BLaER1 treated with 17β-estradiol and CSF1 and Interleukin-3, amounts not matched to agents 10 nM and 100 nM (cell line): ENCODE measurements around the gene TGIF2.

ENCODE experiments used
- H3K27ac ChIP-seq, 11 experiments: shearing (Covaris generic); formaldehyde crosslinking; 2 replicates each; pipeline ENCODE4 v1.8.1; 2022
- H3K27me3 ChIP-seq, 11 experiments: shearing (Covaris generic); formaldehyde crosslinking; 2 replicates each; pipeline ENCODE4 v1.8.1; 2022
- H3K36me3 ChIP-seq, 11 experiments: shearing (Covaris generic); formaldehyde crosslinking; 2 replicates each; pipeline ENCODE4 v1.8.1; 2022
- H3K4me1 ChIP-seq, 10 experiments: shearing (Covaris generic); formaldehyde crosslinking; 2 replicates each; pipeline ENCODE4 v1.8.1; 2022
- H3K4me2 ChIP-seq, 11 experiments: shearing (Covaris generic); formaldehyde crosslinking; 2 replicates each; pipeline ENCODE4 v1.8.1; 2022
- H3K4me3 ChIP-seq, 10 experiments: shearing (Covaris generic); formaldehyde crosslinking; 2 replicates each; pipeline ENCODE4 v1.8.1; 2022
- H3K9ac ChIP-seq, 11 experiments: shearing (Covaris generic); formaldehyde crosslinking; 2 replicates each; pipeline ENCODE4 v1.8.1; 2022
- H3K9me3 ChIP-seq, 11 experiments: shearing (Covaris generic); formaldehyde crosslinking; replicated peaks in 1 of 11; 2 replicates each; pipeline ENCODE4 v1.8.1; 2022
- H4K20me1 ChIP-seq, 11 experiments: shearing (Covaris generic); formaldehyde crosslinking; 2 replicates each; pipeline ENCODE4 v1.8.1; 2022
- Cebpa-rat ChIP-seq, 11 experiments: shearing (Covaris generic); IDR thresholded peaks; 2 replicates each; pipeline ENCODE4 v1.8.1; 2022

Gene TGIF2

DNA sequence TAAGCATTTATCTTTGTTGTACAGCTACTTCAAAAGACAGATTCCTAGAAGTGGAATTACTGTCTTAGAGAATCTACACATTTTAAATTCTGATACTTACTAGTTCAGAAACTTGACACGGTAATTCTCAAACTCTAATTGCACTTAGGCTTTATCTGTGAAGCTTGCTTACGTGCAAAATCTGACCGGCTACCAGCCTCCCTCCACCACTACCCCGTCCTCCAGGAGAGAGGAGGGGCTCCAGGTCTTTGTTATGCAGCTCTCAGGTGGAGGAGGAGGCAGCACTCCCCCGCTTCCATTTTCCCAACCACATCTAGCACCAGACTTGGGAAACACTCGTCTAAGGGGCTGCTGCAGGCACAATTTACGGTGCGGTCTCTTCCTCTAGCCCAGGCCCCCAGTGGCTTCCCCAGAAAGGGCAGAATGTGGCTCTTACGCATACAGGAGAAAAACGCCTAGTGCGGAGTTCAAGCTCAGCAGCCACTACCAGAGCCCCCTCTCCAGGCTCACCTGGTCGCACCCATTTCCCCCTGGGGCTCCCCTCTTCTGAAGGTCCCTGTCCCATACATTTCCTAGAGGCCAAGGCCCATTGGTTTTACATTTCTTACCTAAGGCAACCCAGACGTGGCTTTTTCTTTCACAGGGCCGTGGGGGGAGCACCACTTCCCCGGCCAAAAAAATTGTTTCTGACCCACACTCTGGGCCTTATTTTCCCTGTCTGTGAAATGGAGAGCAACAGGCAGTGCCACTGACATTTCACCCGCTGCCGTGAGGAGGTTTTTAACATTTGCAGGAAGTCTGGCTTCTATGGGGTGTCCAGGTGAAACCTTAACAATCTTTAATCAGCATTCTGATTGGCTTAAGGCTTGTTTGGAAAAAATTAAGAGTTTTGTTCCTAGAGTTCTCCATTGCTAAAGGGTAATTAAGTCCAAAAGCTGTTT, 1.6 kb upstream of the TGIF2 start:
- Histone ChIP-seq H3K4me1 (peaks cover 18 to 36% (median 34%) of the 10 kb centered on the region in 10 experiments), H3K9me3 (no peaks in the 10 kb centered on the region), H3K27me3 (no peaks in the 10 kb centered on the region), H3K4me2 (peak overlapping the region; percentile 79 to 96 (median 92); a peak in 20 of 22 replicates), H3K36me3 (peaks cover 0 to 13% (median 9%) of the 10 kb centered on the region in 11 experiments; a peak in 14 of 22 replicates), H3K9ac (peak overlapping the region in 9 of 11 experiments; percentile 85 to 99 (median 99); a peak in 17 of 22 replicates), H4K20me1 (peaks cover 13 to 23% (median 20%) of the 10 kb centered on the region in 11 experiments; a peak in 20 of 22 replicates), H3K27ac (peak overlapping the region in 9 of 11 experiments; percentile 81 to 100 (median 99); a peak in 16 of 22 replicates), H3K4me3 (peak overlapping the region in 8 of 10 experiments; percentile 87 to 98 (median 96); a peak in 14 of 20 replicates)
- no peak for TF ChIP-seq Cebpa-rat (IDR thresholded peaks at IDR 0.05)

DNA sequence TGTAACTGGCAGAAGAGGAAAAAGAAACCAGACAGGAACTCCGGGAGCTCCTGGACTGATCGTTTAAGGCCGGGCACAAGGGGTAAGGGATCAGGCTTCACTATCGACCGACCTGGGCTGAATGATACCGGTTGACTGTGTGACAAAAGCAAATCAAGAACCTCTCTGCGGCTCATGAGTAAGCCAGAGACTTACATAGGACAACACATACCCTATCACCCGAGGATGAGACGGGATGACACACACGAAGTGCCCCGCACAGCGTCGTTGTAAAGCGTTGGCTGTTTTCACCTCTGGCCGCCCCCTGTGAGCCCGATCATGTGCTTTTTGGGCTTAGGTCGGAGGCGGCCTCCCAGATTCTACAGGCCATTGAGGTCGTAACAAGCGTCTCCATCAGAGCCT, 695 bp upstream of the TGIF2 start:
- H4K20me1 ChIP-seq, result peaks cover 15 to 32% (median 29%) of the 10 kb centered on the region in 11 experiments; a peak in 21 of 22 replicates
- H3K4me2 ChIP-seq, result peak overlapping the region; percentile 79 to 96 (median 92)
- peak overlapping the region; percentile 85 to 99 (median 99) for H3K9ac ChIP-seq
- H3K9me3 ChIP-seq, result no peaks in the 10 kb centered on the region
- H3K36me3 ChIP-seq, result peaks cover 2 to 22% (median 17%) of the 10 kb centered on the region in 11 experiments; a peak in 19 of 22 replicates
- H3K4me1 ChIP-seq, result peaks cover 18 to 38% (median 34%) of the 10 kb centered on the region in 10 experiments
- H3K4me3 ChIP-seq, result peak overlapping the region; percentile 87 to 98 (median 96)
- TF ChIP-seq Cebpa-rat (IDR thresholded peaks at IDR 0.05), result no peak
- no peaks in the 10 kb centered on the region for H3K27me3 ChIP-seq
- peak overlapping the region; percentile 81 to 100 (median 99); a peak in 21 of 22 replicates for H3K27ac ChIP-seq

DNA sequence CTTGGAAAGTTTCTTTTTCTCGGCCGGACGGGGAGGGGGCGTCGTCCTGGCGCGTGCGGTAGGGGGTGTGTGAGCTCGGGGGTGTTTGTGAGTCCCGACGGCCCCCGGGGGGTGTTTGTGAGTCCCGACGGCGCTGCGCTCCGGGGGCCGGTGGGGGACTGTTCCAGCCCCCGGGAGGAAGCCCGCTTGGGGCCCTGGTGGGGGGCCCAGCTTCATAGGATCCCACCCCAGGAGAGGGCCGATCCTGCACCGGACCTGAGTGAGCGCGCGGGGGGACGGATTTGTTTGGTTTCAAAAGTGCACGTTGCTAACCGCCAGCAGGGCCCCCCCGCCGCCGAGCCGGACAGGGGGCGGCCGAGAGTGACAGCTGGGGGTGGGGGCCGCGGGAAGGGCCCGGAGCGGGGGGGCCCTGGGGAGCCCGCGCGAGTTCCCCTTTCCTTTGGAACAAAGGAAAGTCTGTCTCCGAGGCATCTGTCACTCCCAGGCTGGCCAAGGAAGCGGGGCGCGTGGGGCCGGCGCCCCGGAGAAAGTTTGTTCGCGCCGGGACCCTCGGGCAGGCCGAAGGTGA, 485 bp downstream of the TGIF2 start:
- peak overlapping the region; percentile 72 to 96 (median 81) for H3K4me2 ChIP-seq
- H3K27me3 ChIP-seq, result no peaks in the 10 kb centered on the region
- H3K9ac ChIP-seq, result peak overlapping the region; percentile 93 to 99 (median 99)
- H3K36me3 ChIP-seq, result peaks cover 14 to 33% (median 29%) of the 10 kb centered on the region in 11 experiments
- H3K9me3 ChIP-seq, result no peaks in the 10 kb centered on the region
- H3K4me1 ChIP-seq, result peaks cover 18 to 42% (median 34%) of the 10 kb centered on the region in 10 experiments
- TF ChIP-seq Cebpa-rat (IDR thresholded peaks at IDR 0.05), result no peak
- H3K27ac ChIP-seq, result peak overlapping the region; percentile 91 to 100 (median 99)
- peak overlapping the region; percentile 87 to 98 (median 96) for H3K4me3 ChIP-seq
- H4K20me1 ChIP-seq, result peaks cover 23 to 43% (median 41%) of the 10 kb centered on the region in 11 experiments; a peak in 21 of 22 replicates

DNA sequence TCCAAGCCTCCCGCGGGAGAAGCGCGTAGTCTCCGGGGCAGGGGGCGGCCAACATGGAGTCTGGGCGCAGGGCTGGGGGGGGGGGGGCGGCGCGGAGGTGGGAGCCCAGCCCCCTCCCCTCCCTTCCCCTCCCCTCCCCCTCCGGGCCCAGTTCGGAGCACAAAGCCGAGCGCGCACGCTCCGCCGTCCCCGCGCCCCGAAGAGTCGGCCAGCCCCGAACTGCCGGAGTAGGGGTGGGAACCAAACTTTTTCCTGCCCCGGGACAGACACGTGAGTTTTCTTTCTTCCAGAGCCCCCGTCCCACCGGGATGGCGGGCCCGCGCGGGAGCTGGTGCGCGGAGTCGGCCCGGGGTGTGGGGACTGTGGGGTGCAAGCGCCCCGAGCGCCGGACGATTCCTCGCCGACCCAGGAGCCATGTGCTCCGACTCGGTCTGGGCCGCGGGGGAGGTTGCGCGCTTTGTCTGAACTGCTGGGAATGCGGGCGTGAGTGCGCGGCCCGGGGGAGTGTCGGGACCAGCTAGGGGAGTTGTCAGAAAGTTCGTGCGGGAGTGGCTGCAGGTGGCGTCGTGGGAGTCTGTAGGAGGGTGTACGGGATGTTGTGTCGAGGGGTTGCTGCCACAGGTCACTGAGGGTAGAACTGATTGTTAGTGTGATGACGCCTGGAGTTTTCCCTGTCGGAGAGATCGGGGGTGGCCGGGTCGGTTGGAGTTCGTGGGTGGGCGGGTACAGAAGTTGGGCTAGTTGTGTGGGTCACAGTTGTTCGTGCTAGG, 1.2 kb downstream of the TGIF2 start:
- TF ChIP-seq Cebpa-rat (IDR thresholded peaks at IDR 0.05), result no peak
- Histone ChIP-seq H3K9me3 (no peaks in the 10 kb centered on the region), H3K4me2 (peak overlapping the region; percentile 87 to 99 (median 95)), H3K27ac (peak overlapping the region; percentile 91 to 100 (median 99); a peak in 21 of 22 replicates), H3K4me3 (peak overlapping the region; percentile 87 to 98 (median 96)), H4K20me1 (peaks cover 23 to 50% (median 47%) of the 10 kb centered on the region in 11 experiments; a peak in 21 of 22 replicates), H3K4me1 (peaks cover 18 to 42% (median 34%) of the 10 kb centered on the region in 10 experiments), H3K27me3 (no peaks in the 10 kb centered on the region), H3K9ac (peak overlapping the region; percentile 93 to 99 (median 99)), H3K36me3 (peaks cover 20 to 40% (median 36%) of the 10 kb centered on the region in 11 experiments)

DNA sequence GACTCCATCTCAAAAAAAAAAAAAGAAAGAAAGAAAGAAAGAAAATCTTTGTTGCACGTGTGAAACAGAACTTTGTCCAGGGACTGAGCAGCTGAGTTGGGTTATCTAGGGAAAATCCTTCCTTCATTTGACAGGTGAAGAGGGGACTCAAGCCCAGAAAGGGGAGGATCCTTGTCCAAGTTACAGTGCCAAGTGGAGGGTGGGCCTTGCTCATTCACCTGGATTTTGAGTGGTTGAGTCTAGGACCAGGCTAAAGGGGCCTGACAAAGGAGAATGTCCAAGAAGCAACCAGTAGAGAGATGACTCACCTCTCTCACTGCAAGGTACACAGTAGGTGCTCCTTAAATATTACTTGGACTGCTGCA, 2.7 kb downstream of the TGIF2 start:
- TF ChIP-seq Cebpa-rat (IDR thresholded peaks at IDR 0.05), result no peak
- H3K27ac ChIP-seq, result peak overlapping the region in 3 of 11 experiments; percentile 99 to 100 (median 99); a peak in 5 of 22 replicates
- H3K4me2 ChIP-seq, result peak overlapping the region; percentile 82 to 99 (median 95); a peak in 21 of 22 replicates
- H3K9ac ChIP-seq, result peak overlapping the region in 9 of 11 experiments; percentile 93 to 99 (median 99); a peak in 13 of 22 replicates
- peaks cover 23 to 65% (median 62%) of the 10 kb centered on the region in 11 experiments; a peak in 21 of 22 replicates for H4K20me1 ChIP-seq
- H3K4me3 ChIP-seq, result peak overlapping the region in 7 of 10 experiments; percentile 87 to 98 (median 96); a peak in 13 of 20 replicates
- peaks cover 36 to 55% (median 51%) of the 10 kb centered on the region in 11 experiments for H3K36me3 ChIP-seq
- peaks cover 18 to 42% (median 33%) of the 10 kb centered on the region in 10 experiments for H3K4me1 ChIP-seq
- H3K27me3 ChIP-seq, result no peaks in the 10 kb centered on the region
- H3K9me3 ChIP-seq, result no peaks in the 10 kb centered on the region

DNA sequence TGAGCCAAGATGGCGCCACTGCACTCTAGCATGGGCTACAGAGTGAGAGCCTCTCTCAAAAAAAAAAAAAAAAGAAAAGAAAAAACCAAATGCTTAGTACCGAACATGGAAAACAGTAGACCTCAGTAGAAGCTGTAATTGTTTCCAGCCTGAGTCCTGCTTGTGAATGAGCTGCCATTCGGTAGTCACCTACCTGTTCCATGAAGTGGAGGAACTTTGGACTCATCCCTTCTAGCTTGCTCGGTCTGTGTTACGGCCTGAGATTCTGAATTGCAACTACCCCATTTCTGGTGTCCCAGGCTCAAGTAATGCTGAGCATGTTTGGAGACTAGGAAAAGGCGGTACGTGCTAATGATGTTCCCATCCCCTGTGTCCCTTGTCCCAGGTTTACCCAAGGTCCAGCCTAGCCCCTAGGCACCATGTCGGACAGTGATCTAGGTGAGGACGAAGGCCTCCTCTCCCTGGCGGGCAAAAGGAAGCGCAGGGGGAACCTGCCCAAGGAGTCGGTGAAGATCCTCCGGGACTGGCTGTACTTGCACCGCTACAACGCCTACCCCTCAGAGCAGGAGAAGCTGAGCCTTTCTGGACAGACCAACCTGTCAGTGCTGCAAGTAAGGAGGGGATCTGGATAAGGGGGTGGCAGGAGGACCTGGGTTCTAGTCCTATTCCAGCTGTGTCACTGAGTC, 5.1 kb downstream of the TGIF2 start:
- Histone ChIP-seq H3K9ac (0 out of 22 replicates have a peak overlapping the region, but pooled peaks of 1 of the 11 experiments have one; percentile 35), H3K9me3 (no peaks in the 10 kb centered on the region), H3K4me2 (no peak overlapping the region), H3K36me3 (peaks cover 58 to 80% (median 75%) of the 10 kb centered on the region in 11 experiments), H3K27me3 (no peaks in the 10 kb centered on the region), H3K27ac (no peak overlapping the region), H4K20me1 (peaks cover 23 to 88% (median 85%) of the 10 kb centered on the region in 11 experiments; a peak in 21 of 22 replicates), H3K4me1 (peaks cover 18 to 37% (median 25%) of the 10 kb centered on the region in 10 experiments), H3K4me3 (no peak overlapping the region)
- TF ChIP-seq Cebpa-rat (IDR thresholded peaks at IDR 0.05), result no peak

DNA sequence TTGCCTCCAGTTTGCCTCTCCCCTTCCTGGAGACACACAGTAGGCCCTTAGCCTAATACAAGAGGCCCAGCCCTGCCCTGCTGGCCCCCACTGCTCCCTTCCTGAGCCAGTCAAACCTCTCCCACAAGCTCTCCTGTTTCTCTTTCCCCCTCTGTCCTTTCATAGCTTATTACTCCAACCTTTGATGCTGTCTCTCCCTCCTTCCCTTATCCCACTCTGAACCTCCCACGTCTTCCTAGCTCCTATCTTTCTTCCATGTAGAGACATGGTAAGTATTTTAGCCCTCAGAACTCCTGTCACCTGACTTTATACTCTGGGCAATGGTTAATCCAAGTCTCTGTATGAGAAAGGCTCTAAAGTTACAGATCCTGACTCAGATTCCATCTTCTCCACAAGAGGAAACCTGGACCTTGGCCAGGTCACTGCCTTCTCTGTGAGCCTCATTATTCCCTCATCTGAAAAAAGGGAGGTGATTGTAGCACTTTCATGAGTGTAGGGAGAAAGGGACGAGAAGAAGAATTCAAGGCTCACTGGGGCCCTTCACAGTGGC, 6.7 kb downstream of the TGIF2 start:
- H3K36me3 ChIP-seq, result peaks cover 58 to 95% (median 91%) of the 10 kb centered on the region in 11 experiments
- H4K20me1 ChIP-seq, result peaks cover 23 to 100% (median 100%) of the 10 kb centered on the region in 11 experiments; a peak in 21 of 22 replicates
- no peaks in the 10 kb centered on the region for H3K27me3 ChIP-seq
- 0 out of 22 replicates have a peak overlapping the region, but pooled peaks of 1 of the 11 experiments have one; percentile 9 for H3K27ac ChIP-seq
- no peak for TF ChIP-seq Cebpa-rat (IDR thresholded peaks at IDR 0.05)
- H3K4me3 ChIP-seq, result no peak overlapping the region
- H3K9me3 ChIP-seq, result no peaks in the 10 kb centered on the region
- no peak overlapping the region for H3K4me2 ChIP-seq
- H3K9ac ChIP-seq, result 0 out of 22 replicates have a peak overlapping the region, but pooled peaks of 1 of the 11 experiments have one; percentile 10
- H3K4me1 ChIP-seq, result peaks cover 16 to 53% (median 40%) of the 10 kb centered on the region in 10 experiments
